GM19372 (cell line): ENCODE results near the gene COL16A1.

Source experiments
- ATAC-seq: cut with Tn5 transposase; IDR thresholded peaks from one replicate; pipeline ENCODE4 v1.9.1; 2021; ENCODE audit warnings: mild to moderate bottlenecking, low read depth, moderate library complexity; ENCODE audit not compliant: unreplicated experiment

COL16A1 gene

DNA sequence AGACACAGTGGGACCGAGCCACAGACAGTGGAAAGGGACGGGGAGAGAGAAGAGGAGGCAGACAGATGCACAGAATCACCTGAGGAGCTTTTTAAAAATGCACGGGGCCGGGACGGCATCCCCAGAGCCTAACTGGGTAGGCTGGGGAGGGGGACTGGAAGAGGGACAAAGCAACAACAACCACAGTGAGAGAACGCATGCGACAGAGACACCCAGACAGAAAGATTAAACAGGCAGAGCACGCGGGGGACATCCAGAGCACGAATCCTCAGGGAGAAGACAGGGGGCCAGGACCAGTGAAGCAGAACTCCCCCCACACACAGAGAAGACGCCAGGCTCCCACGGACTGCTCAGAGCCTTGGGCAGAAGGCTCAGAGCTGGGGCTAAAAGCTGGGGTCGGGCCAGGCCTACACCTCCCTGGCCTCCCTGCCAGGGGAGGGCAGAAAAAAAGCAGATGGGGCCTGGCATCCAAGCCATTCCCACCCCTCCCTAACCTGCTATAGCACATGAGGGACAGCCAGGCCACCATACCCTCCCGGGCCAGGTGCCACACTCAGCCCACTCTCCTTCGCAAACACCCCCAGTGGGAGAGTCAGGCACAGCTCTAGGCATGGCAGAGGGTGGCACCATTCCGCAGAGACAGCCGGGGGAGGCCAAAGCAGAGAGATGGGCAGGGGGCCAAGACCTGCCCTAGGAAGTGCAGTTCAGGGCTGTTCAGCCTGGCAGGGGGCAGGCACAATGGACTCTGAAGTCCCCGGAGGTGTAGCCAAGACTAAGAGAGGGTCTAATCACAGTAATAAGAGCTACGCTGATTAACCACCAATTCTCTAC, 29.8 kb upstream of the COL16A1 start:
- no peak for ATAC-seq

DNA sequence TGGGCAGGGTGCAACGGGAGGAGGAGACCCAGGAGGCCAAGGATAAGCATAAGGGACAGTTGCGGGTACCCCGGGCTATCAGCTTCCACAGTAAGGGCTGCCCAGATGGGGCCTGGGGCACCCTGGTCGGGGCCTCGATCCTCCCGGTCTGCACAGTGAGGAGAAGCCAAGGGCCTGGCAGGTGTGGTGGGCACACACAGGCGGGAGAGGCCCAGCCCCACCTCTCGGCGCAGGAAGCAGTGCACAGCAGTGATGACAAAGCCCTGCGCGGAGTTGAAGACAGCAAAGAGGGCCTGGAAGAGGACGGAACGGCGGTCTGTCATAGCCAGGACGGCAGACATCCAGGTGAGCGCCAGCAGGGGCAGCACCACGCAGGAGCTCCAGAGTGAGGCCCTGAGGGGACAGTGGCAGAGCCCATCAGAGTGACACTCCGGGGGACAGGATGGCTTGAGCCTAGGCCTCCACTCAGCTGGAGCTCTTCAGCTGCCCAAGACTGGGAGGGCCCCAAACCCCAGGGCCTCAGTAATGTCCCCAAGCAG, 29.0 kb upstream of the COL16A1 start:
- no peak for ATAC-seq

DNA sequence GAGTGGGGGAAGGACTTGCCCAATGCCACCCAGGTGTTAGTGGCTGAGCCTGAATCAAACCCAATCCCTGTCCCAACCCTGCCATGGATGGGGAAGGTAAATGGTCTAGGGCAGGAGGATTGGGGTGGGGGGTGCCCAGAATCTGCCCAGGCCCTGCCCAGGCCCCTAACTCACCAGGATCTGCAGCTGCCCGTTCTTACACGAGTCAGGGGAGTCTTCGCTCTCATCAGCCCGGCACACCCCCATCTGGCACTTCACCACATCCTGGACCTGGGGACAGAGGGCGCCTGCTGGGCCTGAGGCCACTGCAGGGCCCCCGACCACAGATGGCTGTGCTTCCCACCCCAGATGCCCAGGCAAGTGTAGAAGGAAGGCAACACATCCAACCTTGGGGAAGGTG, 28.5 kb upstream of the COL16A1 start:
- no peak for ATAC-seq

GRCh38 chr1:31731049-31731565, 27.3 kb upstream of the COL16A1 start:
- no peak for ATAC-seq

DNA sequence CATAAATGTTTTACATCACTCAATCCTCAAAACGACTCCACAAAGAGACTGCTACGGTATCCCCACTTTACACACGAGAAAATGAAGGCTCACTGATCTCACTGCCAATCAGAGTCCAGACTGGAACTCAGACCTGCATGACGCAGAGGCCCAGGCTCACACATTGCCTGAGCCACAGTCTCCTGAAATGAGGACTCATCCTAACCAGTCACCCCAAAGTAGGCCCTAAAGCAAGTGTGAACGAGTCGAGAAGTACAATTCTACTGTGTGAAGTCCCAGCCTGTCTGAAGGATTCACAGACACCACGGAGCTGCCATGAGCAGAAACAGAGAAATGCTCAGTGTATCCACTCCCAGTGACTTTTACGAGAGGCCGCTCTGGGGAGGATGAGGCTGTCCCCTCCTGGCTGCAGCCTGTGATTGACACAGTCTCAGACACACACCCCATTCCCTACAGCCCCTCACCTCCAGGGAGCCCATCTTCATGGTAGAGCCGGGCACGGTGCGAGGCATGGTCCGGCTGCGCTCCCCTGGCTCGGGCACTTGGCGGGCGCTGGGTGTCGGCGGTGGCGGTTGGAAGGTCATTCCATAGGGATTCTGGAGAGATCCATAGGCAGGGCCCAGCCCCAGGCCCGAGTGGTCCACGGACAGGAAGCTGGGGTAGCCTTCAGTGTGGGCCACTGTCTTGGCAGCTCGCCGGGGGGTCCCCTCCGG, 26.7 kb upstream of the COL16A1 start:
- no peak for ATAC-seq

GRCh38 chr1:31727849-31728248, 24.0 kb upstream of the COL16A1 start:
- no peak for ATAC-seq

GRCh38 chr1:31727195-31727594, 23.4 kb upstream of the COL16A1 start:
- ATAC-seq: no peak

- ATAC-seq: no peak
Measured at GRCh38 chr1:31726715-31727114, 22.9 kb upstream of the COL16A1 start.

- ATAC-seq: no peak
Measured at GRCh38 chr1:31725777-31726535, 22.1 kb upstream of the COL16A1 start.

DNA sequence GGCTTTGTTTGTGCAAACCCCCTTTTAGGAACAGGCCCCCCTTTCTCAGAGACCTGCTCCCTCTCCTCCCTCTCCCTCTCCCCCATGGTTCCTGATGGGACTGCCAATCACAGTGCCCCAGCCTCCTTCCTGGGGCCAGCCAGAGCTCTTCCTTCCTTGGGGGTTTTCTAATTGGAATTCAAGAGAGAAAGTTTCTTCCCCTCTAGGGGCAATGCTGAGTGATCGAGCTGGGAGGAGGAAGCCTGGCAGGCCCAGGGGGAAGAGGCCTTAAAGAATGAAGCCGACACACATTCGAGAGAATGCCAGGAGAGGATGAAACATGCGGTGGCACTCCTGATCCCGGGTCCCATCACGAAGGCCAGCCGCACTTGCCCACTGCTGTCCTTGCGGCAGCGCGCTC, 21.3 kb upstream of the COL16A1 start:
- no peak for ATAC-seq

- no peak for ATAC-seq
Measured at GRCh38 chr1:31723828-31724359, 20.1 kb upstream of the COL16A1 start.

DNA sequence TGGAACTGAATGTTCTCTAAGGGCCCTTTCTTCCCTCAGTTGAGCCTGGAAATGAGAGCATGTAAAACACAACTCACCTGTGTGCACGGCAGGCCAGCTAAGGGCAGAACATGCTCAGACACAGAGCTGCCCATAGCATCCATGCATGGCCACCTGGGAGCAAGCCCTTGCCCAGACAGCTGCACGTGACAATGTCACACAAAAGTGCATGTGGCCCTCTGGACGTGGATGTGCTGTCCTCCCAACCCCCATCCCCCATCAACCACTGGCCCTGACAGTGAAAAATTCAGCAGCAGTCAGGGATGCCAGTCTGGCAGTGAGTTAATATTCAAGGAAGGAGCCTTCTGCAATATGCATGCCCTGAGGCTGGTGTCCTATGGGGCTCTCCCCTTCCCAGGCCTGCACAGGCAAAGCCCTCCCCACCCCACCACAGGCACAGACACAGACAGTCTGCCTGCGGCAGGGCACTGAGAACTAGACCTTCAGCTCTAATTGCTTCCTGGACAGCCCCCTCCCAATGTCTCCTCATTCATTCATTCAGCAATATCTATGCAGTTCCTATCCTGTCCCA, 14.6 kb upstream of the COL16A1 start:
- ATAC-seq: no peak

- no peak for ATAC-seq
Measured at GRCh38 chr1:31717341-31717740, 13.5 kb upstream of the COL16A1 start.

- ATAC-seq: no peak
Measured at GRCh38 chr1:31715873-31716220, 12.0 kb upstream of the COL16A1 start.

DNA sequence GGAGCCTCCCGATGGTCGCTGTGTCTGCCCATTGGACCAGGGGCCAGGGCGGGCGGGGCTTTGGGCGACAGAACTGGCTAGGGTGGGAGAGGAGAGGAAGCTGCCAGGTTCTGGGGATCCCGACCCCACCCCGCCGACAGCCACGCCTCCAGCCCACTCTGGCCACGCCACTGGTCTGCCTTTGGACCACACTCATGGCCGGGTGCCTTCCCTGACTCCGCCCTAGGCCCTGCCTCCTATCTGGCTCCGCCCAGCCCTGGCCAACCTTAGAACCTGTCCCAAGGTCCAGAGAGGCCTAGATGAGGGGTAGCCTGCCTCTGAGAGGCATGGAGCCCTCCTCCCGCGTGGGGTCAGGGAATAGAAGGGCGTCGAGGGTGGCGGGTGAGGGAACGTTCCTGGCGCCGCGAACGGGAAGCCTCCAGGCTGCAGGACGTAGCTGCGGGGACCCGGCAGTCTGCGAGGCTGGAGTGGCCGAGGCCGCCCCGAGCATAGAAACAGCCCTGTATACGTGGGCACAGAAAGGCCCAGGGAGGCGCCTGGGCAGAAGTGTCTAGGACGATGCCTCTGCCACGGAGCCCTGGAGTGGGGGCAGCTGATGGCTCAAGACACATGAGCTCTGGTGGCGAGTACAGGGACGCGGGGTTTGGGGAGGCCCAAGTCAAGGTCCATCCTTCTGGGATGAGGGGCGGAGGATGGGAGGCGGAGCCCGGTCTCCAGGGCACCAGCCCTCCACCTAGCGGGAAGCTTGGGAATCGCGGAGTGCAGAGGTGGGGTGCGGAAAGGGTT, 11.5 kb upstream of the COL16A1 start:
- ATAC-seq: no peak

DNA sequence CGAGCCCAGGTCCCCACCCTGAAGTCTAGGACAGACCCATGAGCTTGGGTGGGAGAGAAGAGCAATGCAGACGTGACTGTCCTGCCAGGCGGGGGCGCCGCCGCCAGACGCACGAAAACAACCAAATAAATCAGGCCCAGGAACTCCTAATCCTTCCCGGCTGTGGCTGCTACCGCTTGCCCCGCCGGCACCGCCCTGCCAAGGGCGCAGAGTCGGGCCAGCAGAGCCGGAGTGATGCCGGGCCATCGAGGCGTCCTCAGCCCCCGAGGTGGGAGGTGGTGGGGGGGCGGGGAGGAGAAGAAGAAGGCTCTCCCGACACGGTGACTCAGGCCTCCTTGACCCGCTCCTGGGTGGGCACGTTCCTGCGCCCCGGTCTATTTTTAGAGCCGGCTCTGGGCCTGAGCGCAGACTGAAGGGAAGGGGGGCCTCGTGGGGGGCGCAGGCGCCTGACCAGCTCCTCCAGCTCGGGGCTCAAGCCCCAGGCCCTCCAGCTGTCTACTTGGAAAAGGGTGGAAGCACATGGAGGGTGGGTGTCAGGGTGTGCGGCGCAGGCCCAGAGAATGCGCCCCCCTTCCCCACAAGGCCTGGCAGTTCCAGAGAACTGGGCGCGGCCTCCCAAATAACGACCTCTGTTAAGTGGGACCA, 10.7 kb upstream of the COL16A1 start:
- ATAC-seq: no peak

DNA sequence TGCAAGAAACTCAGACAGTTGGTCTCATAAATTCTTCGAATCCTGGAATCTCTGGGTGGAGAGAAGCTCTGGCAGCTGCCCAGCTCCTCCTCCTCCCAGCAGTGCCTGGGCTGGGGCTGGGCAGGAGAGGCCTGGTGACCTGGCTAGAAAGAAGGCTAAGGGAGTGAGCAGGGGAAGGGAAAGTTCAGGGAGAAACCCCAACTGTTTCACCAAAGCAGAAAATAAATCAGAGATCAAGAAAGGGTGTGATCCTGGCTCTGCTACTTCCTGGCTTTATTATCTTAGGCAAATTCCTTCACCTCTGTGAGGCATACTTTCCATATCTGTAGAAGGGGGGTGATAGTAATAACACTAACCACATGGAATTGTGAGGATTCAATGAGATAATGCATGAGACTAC, 8.8 kb upstream of the COL16A1 start:
- ATAC-seq: no peak

DNA sequence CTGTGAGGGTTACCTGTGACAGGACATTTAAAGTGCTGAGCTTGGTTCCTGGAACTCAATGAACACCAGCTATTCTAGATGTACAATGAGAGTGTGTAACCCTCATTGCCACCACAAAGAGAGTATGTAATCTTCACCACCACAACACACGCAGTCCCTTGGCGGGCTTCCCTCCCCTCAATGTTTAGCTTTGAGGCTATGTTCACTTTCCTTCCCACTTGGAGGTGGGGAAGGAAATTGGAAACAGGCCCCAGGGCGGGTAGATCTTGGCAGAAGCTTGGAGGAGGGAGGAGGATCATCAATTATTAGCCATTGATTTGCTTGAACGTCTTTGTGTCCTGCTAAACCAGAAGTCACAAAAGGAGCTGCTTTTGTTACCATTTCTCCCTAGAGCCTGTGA, 8.3 kb upstream of the COL16A1 start:
- no peak for ATAC-seq

- ATAC-seq: no peak
Measured at GRCh38 chr1:31708324-31708723, 4.5 kb upstream of the COL16A1 start.
